AG04449 (cell line): ENCODE results near the gene PRRC2A.

Experiments
- CTCF ChIA-PET: fragments of 350-600 bp; formaldehyde crosslinking; extraction: SDS; loops from one replicate; lab custom pipeline; 2021; ENCODE audit warnings: antibody characterized with exemption; lab: Yijun Ruan, JAX
- POLR2A ChIA-PET: fragments of 400-600, 350-600 bp; formaldehyde crosslinking; extraction: SDS; loops from one replicate; lab custom pipeline; 2020; ENCODE audit warnings: antibody characterized with exemption, inconsistent platforms; lab: Yijun Ruan, JAX
- DNase-seq: peaks from one replicate; pipeline ENCODE4 v3.0.0-alpha.2; 2010; ENCODE audit warnings: low read depth, low spot score
- H3K4me3 ChIP-seq: 2 replicates; pipeline ENCODE4 v1.5.1; 2011; ENCODE audit warnings: low read depth, mild to moderate bottlenecking, control low read depth, low read length
- CTCF ChIP-seq: IDR thresholded peaks from one replicate; pipeline ENCODE4 v1.5.1; 2011; ENCODE audit warnings: mild to moderate bottlenecking, moderate library complexity, low read length, control low read depth, inconsistent platforms; ENCODE audit not compliant: insufficient read depth; ENCODE audit errors: missing control alignments

The PRRC2A gene

GRCh38 chr6:31620586-31621319, at the start of gene PRRC2A:
PRRC2A (plus strand) TSS chr6:31620715; CDS start chr6:31622790, 2,075 bp downstream.
- POLR2A ChIA-PET: interaction anchor here (1.4 to 3.1 kb wide), 3 partner anchors 18 to 40 kb away, joined by 3 to 16 read pairs (median 4); partner anchors contain the start of genes BAG6 and C6orf47
- CTCF ChIA-PET: interaction anchor here (1.0 to 2.7 kb wide), 4 partner anchors 19 to 74 kb away, joined by 3 to 17 read pairs (median 4); partner anchors contain the start of genes ATP6V1G2 and NFKBIL1
- peak within 1 kb of the TSS; percentile 97 for H3K4me3 ChIP-seq
- no peak for TF ChIP-seq CTCF
- no peak for DNase-seq

- no peak within 1 kb of the TSS for H3K4me3 ChIP-seq
These were observed 48.2 kb upstream of the PRRC2A start, which contains the start of gene LTA for GRCh38 chr6:31572041-31572911. LTA (plus strand) TSS chr6:31572289; CDS start chr6:31572743, 454 bp downstream.

GRCh38 chr6:31573239-31574105, 47.0 kb upstream of the PRRC2A start:
- TF ChIP-seq CTCF: no peak
- POLR2A ChIA-PET: no interaction called here
- CTCF ChIA-PET: interaction anchor here (0.5 to 31.3 kb wide), 7 partner anchors 9 to 1193 kb away, joined by 3 to 1569 read pairs (median 11); partner anchors contain the start of genes ATP6V1G2, DDX39B, LST1 and LTA
- no peak for DNase-seq
- no peak overlapping the region for H3K4me3 ChIP-seq

More at GRCh38 chr6:31572041-31572911, 48.2 kb upstream of the PRRC2A start, which contains the start of gene LTA:
- POLR2A ChIA-PET: no interaction called here
- DNase-seq: no peak
- no peak for TF ChIP-seq CTCF
- CTCF ChIA-PET: interaction anchor here (2.3 to 38.4 kb wide), 4 partner anchors 10 to 25 kb away, joined by 7 to 1569 read pairs (median 1014); partner anchors contain the start of genes ATP6V1G2, DDX39B, LST1 and LTA

- H3K4me3 ChIP-seq: no peak overlapping the region
- TF ChIP-seq CTCF: no peak
- no peak for DNase-seq
- CTCF ChIA-PET: interaction anchor here (0.8 to 31.3 kb wide), 7 partner anchors 8 to 43 kb away, joined by 3 to 1569 read pairs (median 11); partner anchors contain the start of genes ATP6V1G2, DDX39B, LST1 and LTA
- POLR2A ChIA-PET: interaction anchor here (0.6 kb wide), 1 partner anchor 77 kb away, joined by 3 read pairs; no protein-coding TSS in a partner anchor
These were observed 46.1 kb upstream of the PRRC2A start for GRCh38 chr6:31574106-31575061.
